SK-N-SH (cell line): Measurements from ENCODE around the gene ASB18.

Experiments
- EZH2phosphoT487 ChIP-seq: fragments of 200-600 bp; sonication (generic); IDR thresholded peaks from 2 replicates; pipeline ENCODE4 v1.6.1; 2017; ENCODE audit warnings: low read depth, mixed run types, mild to moderate bottlenecking, antibody characterized with exemption, moderate library complexity, borderline replicate concordance
- FOXM1 ChIP-seq: IDR thresholded peaks from 2 replicates; pipeline ENCODE4 v1.4.0; 2012; ENCODE audit warnings: low read depth, mild to moderate bottlenecking
- MAX ChIP-seq: IDR thresholded peaks from 2 replicates; pipeline ENCODE4 v1.4.0; 2012; ENCODE audit warnings: low read depth
- RCOR1 ChIP-seq: fragments of 150-350 bp; IDR thresholded peaks from 2 replicates; pipeline ENCODE4 v1.6.1; 2017; ENCODE audit warnings: antibody characterized with exemption, low read length
- SMC3 ChIP-seq: IDR thresholded peaks from 2 replicates; pipeline ENCODE4 v1.6.1; 2012; ENCODE audit warnings: low read depth, low read length, improper control_type of control experiment
- TF ChIP-seq, protein P1 (sequence below): fragments of 200-600 bp; sonication (generic); IDR thresholded peaks from 2 replicates; pipeline ENCODE4 v1.6.1; 2017; ENCODE audit warnings: antibody characterized with exemption, mild to moderate bottlenecking, moderate library complexity

DNA sequence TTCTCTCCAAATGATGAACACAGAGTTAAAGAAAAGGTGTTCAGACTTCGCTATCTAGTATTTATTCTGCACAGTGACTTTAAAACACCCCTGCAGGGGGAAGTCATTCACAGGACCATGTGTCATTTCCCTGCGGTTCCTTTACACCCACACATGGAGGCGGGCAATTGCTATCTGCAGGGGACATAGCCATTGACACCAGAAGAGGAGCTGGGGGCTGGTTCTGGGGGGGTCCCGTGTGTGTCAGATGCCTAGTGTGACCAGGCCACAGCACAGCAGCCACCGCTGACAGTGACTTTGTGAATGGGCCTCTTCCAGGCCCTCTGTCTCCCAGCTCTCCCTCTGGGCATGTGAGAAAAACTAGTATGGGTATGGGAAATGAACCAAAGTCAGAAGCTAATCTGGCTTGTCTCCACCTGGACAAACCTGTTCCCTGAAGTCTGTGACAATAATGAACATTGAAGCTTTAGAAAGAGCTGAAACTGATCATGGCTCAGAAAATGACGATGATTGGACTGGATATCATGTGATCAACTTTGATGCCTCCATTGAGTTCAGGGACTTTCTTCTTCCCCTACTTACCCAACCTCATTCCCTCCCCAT lies 88.6 kb downstream of the ASB18 start:
- TF ChIP-seq, protein P1, sequence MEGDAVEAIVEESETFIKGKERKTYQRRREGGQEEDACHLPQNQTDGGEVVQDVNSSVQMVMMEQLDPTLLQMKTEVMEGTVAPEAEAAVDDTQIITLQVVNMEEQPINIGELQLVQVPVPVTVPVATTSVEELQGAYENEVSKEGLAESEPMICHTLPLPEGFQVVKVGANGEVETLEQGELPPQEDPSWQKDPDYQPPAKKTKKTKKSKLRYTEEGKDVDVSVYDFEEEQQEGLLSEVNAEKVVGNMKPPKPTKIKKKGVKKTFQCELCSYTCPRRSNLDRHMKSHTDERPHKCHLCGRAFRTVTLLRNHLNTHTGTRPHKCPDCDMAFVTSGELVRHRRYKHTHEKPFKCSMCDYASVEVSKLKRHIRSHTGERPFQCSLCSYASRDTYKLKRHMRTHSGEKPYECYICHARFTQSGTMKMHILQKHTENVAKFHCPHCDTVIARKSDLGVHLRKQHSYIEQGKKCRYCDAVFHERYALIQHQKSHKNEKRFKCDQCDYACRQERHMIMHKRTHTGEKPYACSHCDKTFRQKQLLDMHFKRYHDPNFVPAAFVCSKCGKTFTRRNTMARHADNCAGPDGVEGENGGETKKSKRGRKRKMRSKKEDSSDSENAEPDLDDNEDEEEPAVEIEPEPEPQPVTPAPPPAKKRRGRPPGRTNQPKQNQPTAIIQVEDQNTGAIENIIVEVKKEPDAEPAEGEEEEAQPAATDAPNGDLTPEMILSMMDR, result no peak
- TF ChIP-seq FOXM1 (no peak), EZH2phosphoT487 (no peak), MAX (no peak), RCOR1 (no peak), SMC3 (no peak)
